KMS-11 (cell line): ENCODE results near the gene RBM28.

Experiments
- H2AFZ ChIP-seq: fragments of 200-600 bp; sonication (generic); 2 replicates; pipeline ENCODE4 v1.6.1; 2016; ENCODE audit warnings: antibody characterized with exemption, mixed run types, low read depth
- H3K27ac ChIP-seq: fragments of 200-600 bp; sonication (generic); 2 replicates; pipeline ENCODE4 v1.6.1; 2016; ENCODE audit warnings: mild to moderate bottlenecking, mixed run types
- H3K27me3 ChIP-seq: fragments of 200-600 bp; sonication (generic); 2 replicates; pipeline ENCODE4 v1.6.1; 2017; ENCODE audit warnings: mild to moderate bottlenecking, low read depth, mixed run types, moderate library complexity; ENCODE audit not compliant: insufficient read depth
- H3K36me3 ChIP-seq: fragments of 200-600 bp; sonication (generic); 2 replicates; pipeline ENCODE4 v1.6.1; 2017; ENCODE audit warnings: mild to moderate bottlenecking, mixed run types; ENCODE audit not compliant: insufficient read depth
- H3K4me1 ChIP-seq: fragments of 200-600 bp; sonication (generic); 2 replicates; pipeline ENCODE4 v1.6.1; 2016; ENCODE audit warnings: mild to moderate bottlenecking, low read depth, mixed run types; ENCODE audit not compliant: poor library complexity, severe bottlenecking
- H3K4me2 ChIP-seq: fragments of 200-600 bp; sonication (generic); 2 replicates; pipeline ENCODE4 v1.7.0; 2016; ENCODE audit warnings: mild to moderate bottlenecking, mixed run types
- H3K4me3 ChIP-seq: fragments of 200-600 bp; sonication (generic); IDR thresholded peaks from 2 replicates; pipeline ENCODE4 v1.6.1; 2017; ENCODE audit warnings: low read depth, low read length, mixed read lengths; ENCODE audit not compliant: insufficient read depth
- H3K79me2 ChIP-seq: fragments of 200-600 bp; sonication (generic); 2 replicates; pipeline ENCODE4 v1.6.1; 2016; ENCODE audit warnings: low read depth, mixed run types; ENCODE audit not compliant: insufficient read depth
- H3K9ac ChIP-seq: fragments of 200-600 bp; sonication (generic); 2 replicates; pipeline ENCODE4 v1.6.1; 2016; ENCODE audit warnings: mild to moderate bottlenecking, mixed run types
- H4K20me1 ChIP-seq: fragments of 200-600 bp; sonication (generic); 2 replicates; pipeline ENCODE4 v1.6.1; 2016; ENCODE audit warnings: mild to moderate bottlenecking, mixed run types; ENCODE audit not compliant: insufficient read depth
- TF ChIP-seq, protein P1 (sequence below): fragments of 200-600 bp; sonication (generic); conservative IDR thresholded peaks from 2 replicates; pipeline ENCODE4 v1.6.1; 2017; ENCODE audit warnings: low read depth, mild to moderate bottlenecking, antibody characterized with exemption, low read length, moderate library complexity, mixed read lengths

Gene RBM28

DNA sequence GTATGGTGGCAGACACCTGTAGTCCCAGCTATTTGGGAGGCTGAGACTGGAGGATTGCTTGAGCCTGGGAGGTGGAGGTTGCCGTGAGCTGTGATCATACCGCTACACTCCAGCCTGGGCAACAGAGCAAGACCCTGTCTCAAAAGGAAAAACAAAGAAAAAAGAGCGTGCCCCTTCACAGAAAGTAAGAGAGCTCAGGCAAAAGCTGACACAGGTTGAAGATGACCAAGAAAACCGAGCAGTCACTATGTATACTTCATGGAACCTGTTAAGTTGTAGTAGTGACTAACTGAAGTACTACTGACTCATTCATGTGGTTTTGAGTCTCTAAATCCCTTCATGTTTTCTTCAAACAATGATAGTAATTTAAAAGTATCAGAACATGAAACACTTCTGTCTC, 19.0 kb upstream of the RBM28 start:
- Histone ChIP-seq H3K27me3 (peaks cover 70% of the 10 kb centered on the region), H3K27ac (no peak overlapping the region), H3K4me1 (no peaks in the 10 kb centered on the region), H4K20me1 (no peaks in the 10 kb centered on the region), H3K9ac (no peak overlapping the region), H2AFZ (no peak overlapping the region), H3K79me2 (no peaks in the 10 kb centered on the region), H3K36me3 (no peaks in the 10 kb centered on the region), H3K4me3 (no peak overlapping the region), H3K4me2 (no peak overlapping the region)
- TF ChIP-seq, protein P1, sequence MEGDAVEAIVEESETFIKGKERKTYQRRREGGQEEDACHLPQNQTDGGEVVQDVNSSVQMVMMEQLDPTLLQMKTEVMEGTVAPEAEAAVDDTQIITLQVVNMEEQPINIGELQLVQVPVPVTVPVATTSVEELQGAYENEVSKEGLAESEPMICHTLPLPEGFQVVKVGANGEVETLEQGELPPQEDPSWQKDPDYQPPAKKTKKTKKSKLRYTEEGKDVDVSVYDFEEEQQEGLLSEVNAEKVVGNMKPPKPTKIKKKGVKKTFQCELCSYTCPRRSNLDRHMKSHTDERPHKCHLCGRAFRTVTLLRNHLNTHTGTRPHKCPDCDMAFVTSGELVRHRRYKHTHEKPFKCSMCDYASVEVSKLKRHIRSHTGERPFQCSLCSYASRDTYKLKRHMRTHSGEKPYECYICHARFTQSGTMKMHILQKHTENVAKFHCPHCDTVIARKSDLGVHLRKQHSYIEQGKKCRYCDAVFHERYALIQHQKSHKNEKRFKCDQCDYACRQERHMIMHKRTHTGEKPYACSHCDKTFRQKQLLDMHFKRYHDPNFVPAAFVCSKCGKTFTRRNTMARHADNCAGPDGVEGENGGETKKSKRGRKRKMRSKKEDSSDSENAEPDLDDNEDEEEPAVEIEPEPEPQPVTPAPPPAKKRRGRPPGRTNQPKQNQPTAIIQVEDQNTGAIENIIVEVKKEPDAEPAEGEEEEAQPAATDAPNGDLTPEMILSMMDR = no peak

DNA sequence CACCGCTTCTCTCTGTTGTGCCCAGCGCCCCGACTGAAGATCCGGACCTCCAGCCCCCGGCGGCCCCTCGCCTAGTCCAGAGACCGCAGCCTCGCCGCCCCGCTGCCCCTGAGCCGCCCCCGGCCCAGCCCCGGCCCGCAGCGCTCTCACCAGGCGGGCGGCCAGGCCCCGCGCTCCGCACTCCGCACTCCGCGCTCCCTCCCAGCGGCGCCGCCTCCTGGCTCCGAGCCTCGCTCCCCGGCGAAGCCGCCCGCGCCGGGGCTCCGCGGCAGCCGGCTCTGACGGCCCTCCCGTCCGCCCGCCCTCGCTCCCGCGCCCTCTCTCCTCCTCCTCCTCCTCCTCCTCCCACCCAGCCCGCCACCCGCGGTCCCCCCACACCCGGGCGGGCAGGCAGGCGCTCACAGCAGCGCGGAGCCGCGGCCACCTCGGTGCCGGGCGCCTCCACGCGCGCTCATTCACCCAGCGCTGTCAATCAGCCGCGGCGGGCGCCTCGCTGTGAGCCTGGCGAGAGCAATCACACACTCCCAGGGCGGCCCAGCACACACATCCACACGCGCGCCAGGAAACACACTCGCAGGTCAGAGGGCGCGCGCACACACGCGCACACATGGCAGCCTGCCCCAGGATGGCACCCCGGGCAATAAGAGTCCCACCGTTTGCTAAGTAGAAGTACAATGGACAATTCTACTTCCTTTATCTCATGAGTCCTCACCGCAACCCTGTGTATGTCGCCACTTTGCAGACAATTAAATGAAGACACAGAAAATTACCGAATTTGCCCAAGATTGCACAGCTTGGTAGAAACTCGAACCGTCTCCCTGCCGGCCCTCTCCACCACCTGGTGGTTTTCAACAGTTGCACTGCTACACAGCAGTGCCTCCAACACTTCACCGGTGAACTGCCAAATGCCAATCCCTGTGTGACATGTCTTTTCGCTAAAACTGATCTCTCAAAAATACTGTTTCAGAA, 18.0 kb upstream of the RBM28 start, which contains the start of gene PRRT4:
Gene PRRT4, minus strand, starts transcription at position 280 of the 969 bp plus-strand sequence.
- no peak within 1 kb of the TSS for H3K4me3 ChIP-seq
- no peak within 1 kb of the TSS; the same call in 1 of the 2 replicates for H3K9ac ChIP-seq
- H3K4me2 ChIP-seq = peak within 1 kb of the TSS; percentile 34
- no peaks in the 10 kb centered on the region for H4K20me1 ChIP-seq
- no peaks in the 10 kb centered on the region for H3K79me2 ChIP-seq
- no peaks in the 10 kb centered on the region for H3K36me3 ChIP-seq
- H2AFZ ChIP-seq = peak within 1 kb of the TSS; percentile 74
- peaks cover 66% of the 10 kb centered on the region for H3K27me3 ChIP-seq
- TF ChIP-seq, protein P1 = no peak
- H3K4me1 ChIP-seq = no peaks in the 10 kb centered on the region
- no peak within 1 kb of the TSS for H3K27ac ChIP-seq

DNA sequence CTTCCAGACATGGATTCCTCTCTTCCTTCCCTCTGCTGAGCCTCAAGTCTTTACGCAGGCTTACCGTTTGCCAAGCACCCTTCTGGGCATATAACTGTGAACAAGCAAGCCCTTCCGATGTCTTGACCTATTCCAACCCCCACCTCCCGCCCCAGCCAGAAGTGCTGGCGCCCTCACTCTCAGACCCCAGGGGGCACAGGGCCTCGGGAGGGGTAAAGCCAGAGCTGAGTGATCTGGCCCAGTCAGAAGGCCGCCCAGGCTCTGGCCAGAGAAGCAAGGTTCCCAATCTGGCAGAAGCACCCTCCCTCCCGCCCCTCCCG, 16.6 kb upstream of the RBM28 start:
- Histone ChIP-seq H3K4me2 (no peak overlapping the region), H3K36me3 (no peaks in the 10 kb centered on the region), H3K4me3 (no peak overlapping the region), H3K4me1 (no peaks in the 10 kb centered on the region), H4K20me1 (no peaks in the 10 kb centered on the region), H3K27me3 (peaks cover 66% of the 10 kb centered on the region), H3K79me2 (no peaks in the 10 kb centered on the region), H2AFZ (no peak overlapping the region), H3K27ac (no peak overlapping the region), H3K9ac (no peak overlapping the region)
- TF ChIP-seq, protein P1 = no peak

DNA sequence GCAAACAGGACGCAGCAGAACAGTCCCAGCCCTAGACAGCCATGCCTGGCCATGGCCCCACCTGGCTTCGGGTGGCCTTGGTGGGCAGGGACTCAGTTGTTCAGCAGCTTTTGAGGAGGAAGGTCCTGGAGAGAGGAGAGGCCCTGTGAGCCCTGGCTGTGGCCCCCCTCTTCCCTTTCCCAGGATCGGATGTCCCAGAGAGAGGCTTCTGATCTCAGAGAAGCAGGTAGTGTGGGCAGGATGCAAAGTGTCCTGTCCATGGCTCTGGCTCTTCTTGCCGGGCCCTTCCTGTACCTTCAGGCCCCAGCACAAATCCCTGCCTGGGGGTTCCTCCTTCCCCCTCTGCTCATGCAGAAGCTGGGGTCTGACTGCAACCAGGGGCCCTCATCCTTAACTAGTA, 16.2 kb upstream of the RBM28 start:
- Histone ChIP-seq H3K9ac (no peak overlapping the region), H2AFZ (no peak overlapping the region), H3K27ac (no peak overlapping the region), H3K36me3 (no peaks in the 10 kb centered on the region), H3K4me3 (no peak overlapping the region), H3K27me3 (peaks cover 66% of the 10 kb centered on the region), H3K4me1 (no peaks in the 10 kb centered on the region), H4K20me1 (no peaks in the 10 kb centered on the region), H3K79me2 (no peaks in the 10 kb centered on the region), H3K4me2 (no peak overlapping the region)
- TF ChIP-seq, protein P1 = no peak
